Embryonic facial prominence (tissue), 1 donor: Measurements from ENCODE around the gene PLA2G7.
"Not testable (repeated sequence)": the region's sequence is repeated elsewhere in the genome, so short reads cannot be mapped to it uniquely, and the experiment has no call there.

ENCODE experiments used
- DNase-seq: peaks from one replicate; pipeline ENCODE4 v3.0.0-alpha.2; 2016; ENCODE audit errors: extremely low spot score

The PLA2G7 gene

GRCh38 chr6:46734867-46735719, at the start of gene PLA2G7:
PLA2G7 (minus strand) TSS chr6:46735375; CDS start chr6:46722891, 12,484 bp downstream.
- DNase-seq = no peak

- no peak for DNase-seq
Measured at GRCh38 chr6:46784535-46784934, 49.4 kb upstream of the PLA2G7 start.

DNA sequence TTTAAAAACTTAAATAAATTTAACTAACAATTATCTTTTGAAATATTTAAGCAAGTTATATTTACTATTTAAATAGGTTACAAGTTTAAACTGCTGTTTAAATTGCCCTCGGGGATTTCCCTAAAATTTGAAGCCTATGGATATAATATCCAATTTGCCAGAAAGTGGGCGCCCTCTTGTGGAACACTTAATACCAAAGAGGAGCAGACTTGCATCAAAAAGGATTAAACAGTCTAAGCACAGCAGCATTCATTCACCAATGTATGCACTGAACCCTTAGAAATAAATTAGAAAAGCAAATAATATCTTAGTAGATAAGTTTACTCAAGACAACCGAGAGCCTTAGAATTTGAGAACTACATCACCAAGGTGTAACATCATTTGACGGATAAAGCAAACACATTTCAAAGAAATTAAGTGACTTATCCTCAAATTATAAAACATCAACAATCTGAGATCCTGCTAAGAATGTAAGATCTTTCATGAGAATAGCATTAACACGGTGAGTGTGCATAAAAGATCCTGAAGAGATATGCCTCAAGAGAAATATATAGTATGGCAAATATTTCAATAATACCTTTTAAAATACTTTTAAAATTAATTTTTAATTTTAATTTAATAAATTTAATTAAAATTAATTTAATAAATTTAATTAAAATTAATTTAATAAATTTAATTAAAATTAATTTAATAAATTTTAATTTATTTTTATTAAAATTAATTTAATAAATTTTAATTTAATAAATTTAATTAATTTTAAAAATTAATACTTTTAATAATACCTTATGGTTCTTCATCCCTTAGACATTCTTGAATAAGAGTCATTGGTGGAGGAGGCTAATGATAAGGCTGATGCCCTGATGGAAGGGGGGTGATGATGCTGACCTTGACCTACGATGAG, 46.6 kb upstream of the PLA2G7 start:
- peak; percentile 53 for DNase-seq

DNA sequence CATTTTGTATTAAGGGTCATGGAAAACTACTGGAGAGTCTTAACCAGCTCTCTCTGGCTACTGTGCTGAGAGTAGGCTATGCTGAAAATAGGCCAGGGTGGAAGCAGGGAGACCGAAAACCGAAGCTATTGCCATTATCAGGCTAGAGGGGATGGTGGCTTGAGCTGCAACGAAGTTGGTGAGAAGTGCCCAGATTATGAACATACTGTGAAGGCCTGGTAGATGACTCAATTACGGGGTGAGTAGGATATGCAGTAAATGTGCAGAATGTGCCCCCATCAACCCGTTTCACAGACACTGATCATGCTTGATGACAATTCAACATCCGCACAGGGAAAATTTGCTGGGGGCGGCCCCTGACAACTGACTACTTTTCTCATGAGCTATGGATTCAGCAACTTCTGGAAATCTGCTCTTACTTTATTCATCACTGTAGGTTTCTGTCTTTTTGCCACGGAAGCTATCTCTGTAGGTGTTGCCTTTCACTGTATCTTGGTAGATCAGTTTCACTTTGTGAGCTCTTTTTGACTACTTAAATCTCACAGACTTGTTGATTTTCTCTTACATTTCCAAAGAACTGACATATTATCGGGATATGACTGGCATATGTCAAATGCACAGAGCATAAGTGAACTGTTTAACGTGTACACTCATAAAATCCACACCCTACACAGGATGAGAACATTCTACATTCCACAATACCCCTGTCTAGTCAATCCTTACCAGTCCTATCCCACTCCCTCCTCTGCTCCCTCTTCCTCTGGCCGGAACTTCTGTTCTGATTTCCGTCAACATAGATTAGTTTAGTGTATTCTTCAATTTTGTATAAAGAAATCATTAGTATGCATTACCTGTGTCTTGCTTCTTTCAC, 42.5 kb upstream of the PLA2G7 start:
- DNase-seq = no peak

DNA sequence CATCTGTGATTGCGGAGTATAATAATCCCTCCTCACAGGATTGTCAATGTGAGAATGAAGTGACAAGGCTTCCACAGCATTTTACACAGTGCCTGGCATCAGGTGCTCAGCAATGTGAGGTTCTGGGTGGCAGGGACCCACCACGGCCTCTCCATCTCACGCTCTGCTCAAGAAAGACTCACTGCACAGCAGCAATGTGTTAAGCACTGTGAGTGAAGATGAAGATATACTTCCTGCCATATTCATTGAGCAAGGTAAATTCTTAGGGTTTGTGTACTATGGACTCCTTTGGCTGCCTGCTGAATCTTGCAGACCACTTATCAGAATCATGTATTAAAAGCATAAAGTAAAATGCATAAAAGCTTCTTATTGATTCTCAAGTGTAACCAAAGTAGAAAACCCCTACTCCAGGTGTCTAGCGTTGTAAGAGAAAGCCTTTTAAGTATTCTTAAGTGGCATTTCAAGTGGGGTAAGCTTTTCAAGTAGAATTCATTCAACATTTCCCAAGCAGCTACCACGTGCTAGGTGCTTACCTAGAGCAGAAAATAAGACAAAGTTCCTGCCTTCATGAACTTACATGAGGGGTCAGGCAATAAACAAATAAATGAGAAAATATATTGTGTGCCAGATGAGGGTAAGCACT, 41.0 kb upstream of the PLA2G7 start:
- no peak for DNase-seq

- DNase-seq = not testable (repeated sequence)
Measured at GRCh38 chr6:46774736-46775135, 39.6 kb upstream of the PLA2G7 start.

DNA sequence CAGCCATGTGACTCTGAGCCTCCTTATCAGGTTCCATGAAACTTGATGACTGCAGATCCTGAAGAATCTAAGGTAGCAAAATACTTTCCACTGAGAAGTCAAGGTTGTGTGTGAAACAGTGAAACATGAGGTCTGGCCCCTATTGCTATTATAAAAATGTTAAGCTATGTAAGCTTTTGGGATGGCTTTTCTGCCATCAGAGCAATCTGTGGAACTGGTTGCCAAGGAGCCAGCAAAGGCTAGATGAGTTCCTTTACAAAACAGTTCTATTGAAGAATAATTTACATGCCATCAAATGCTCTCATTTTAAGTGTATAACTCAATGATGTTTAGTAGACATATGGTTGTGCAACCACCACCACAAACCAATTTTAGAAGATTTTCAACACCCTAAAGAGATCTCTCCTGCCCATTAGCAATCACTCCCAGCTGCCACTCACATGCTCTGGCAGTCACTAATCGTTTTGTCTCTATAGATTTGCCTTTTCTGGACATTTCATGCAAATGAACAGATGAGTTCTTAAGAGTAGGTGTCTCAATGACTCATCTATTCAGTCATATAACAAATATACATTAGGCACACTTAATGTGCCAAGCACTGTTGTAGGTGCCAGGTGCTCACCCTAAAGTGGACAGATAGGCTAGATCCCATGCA, 38.2 kb upstream of the PLA2G7 start:
- no peak for DNase-seq

- no peak for DNase-seq
Measured at GRCh38 chr6:46772762-46773161, 37.6 kb upstream of the PLA2G7 start.

- no peak for DNase-seq
Measured at GRCh38 chr6:46772016-46772415, 36.8 kb upstream of the PLA2G7 start.

DNA sequence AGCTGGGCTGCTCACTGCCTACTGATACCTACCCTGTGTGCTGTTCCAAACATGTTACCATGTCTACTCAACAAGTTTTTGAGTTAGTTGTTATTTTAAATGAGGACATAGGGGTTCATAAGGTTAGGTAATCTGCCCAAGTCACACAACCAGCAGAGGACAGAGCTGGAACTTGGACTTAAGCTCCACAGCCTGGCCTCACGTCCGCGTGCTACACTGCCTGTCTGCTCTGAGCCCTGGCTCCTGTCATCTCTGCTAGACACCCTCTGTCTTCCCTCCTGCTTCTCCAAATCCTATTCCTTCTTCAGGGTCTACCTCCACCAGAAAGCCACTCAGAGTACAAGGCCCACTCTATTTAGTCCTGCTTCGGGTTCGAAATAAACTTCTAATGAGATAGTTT, 29.8 kb upstream of the PLA2G7 start:
- DNase-seq = no peak

GRCh38 chr6:46764280-46764679, 29.1 kb upstream of the PLA2G7 start:
- DNase-seq = not testable (repeated sequence)

- DNase-seq = no peak
Measured at GRCh38 chr6:46763466-46763865, 28.3 kb upstream of the PLA2G7 start.

GRCh38 chr6:46760925-46761324, 25.8 kb upstream of the PLA2G7 start:
- DNase-seq = no peak

DNA sequence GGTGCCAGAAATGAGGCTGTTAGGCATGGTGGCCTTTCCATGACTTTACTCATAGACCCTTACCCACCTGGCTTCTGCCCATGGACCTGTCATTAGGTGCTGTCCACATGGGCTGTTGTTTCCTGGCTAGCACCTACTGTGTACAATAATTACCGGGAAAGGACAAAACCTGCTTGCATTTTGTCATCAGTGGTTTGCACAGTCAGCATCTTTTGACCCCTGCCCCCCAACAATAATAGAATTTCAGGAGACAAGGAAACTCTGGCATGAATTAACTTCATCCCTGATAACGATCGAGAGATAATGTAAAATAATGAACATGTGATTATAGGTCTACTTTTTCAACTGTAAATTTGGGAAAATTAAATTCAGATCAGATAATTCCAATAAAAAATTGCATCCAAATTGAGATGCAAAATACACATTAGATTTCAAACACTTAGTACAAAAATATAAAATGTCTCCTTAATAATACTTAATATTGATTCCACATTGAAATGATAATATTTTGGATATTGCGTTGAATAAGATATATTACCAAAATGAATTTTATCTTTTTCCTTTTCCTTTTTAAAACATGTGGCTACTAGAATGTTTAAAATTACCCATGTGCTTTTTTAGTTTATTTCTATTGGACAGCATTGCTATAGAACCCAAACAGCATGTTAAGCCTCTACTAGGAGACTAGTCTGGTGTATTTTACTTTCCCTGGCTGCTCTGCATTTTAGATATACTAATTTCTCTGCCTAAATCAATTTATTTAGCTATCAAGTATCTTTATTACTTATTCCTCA, 24.0 kb upstream of the PLA2G7 start:
- DNase-seq = no peak

DNA sequence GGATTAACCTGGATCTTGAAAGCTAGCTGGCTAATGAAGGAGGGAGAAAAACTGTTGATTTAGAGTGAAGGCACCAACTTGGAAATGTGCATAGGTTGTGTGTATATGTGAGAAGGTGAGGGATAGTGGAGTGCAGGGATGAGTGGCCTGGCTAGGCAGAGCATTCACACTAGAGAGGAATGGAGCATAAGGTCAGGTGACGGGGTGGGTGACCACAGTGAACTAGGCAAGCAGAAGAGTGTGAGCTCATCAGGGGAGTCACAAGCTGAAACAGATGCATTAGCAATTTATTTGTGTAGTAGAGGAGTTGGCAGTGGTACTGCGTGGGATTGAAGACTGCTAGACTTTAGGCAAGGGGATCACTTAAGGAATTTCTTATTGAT, 22.0 kb upstream of the PLA2G7 start:
- no peak for DNase-seq

- DNase-seq = no peak
Measured at GRCh38 chr6:46756469-46757213, 21.5 kb upstream of the PLA2G7 start.

GRCh38 chr6:46755865-46756264, 20.7 kb upstream of the PLA2G7 start:
- DNase-seq = no peak

GRCh38 chr6:46751658-46752057, 16.5 kb upstream of the PLA2G7 start:
- no peak for DNase-seq

DNA sequence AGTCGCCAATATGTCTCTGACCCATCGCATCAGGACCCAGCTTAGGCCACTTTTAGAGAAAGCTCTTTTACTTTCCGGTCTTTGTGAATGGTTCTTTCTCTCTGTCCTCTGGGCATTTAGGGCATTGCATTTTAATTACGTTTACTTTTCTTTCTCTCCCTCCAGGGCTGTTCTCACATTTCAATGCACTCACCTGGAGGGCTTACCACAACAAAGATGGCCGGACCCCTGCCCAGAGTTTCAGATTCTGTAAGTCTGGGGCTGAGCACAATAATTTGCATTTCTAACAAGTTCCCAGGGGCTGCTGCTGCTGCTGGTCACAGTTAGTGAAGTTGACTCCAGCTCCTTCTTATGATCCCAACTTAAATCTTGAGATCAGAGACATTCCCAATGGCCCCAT, 14.6 kb upstream of the PLA2G7 start:
- no peak for DNase-seq
